Amygdala (tissue), 56 donors: Measurements from ENCODE around the gene AIFM1.
"Not testable (repeated sequence)": the region's sequence is repeated elsewhere in the genome, so short reads cannot be mapped to it uniquely, and the experiment has no call there.

Experiments used
- DNase-seq, 56 donors: peaks; one replicate each; lab custom pipeline; 2025; lab: John Stamatoyannopoulos, UW

The AIFM1 gene

GRCh38 chrX:130120746-130121504 lies 44.7 kb downstream of the AIFM1 start:
- peak in 51 of 56 donors; percentile 0 to 67 (median 24) for DNase-seq

GRCh38 chrX:130120321-130120731 lies 45.3 kb downstream of the AIFM1 start:
- DNase-seq = no peak

- DNase-seq = no peak
These were observed 46.2 kb downstream of the AIFM1 start for GRCh38 chrX:130119312-130119898.

- no peak for DNase-seq
These were observed 47.0 kb downstream of the AIFM1 start for GRCh38 chrX:130118441-130119311.

- DNase-seq = no peak
These were observed 48.5 kb downstream of the AIFM1 start for GRCh38 chrX:130117166-130117565.

- DNase-seq = not testable (repeated sequence)
These were observed 50.3 kb downstream of the AIFM1 start for GRCh38 chrX:130115119-130115885.

GRCh38 chrX:130114141-130114588 lies 51.5 kb downstream of the AIFM1 start:
- DNase-seq = no peak

GRCh38 chrX:130111220-130112154 lies 54.2 kb downstream of the AIFM1 start:
- no peak for DNase-seq

- DNase-seq = peak in 7 of 56 donors; percentile 3 to 29 (median 7)
These were observed 55.0 kb downstream of the AIFM1 start, which contains the start of gene ELF4 for GRCh38 chrX:130110379-130111219. Gene ELF4 (minus strand): TSS chrX:130110497. CDS start chrX:130081330, 29,167 bp downstream.

- DNase-seq = no peak
These were observed 55.9 kb downstream of the AIFM1 start for GRCh38 chrX:130109429-130110378.

- DNase-seq = no peak
These were observed 56.8 kb downstream of the AIFM1 start for GRCh38 chrX:130108647-130109428.

GRCh38 chrX:130106071-130106470 lies 59.6 kb downstream of the AIFM1 start:
- no peak for DNase-seq

- no peak for DNase-seq
These were observed 60.4 kb downstream of the AIFM1 start for GRCh38 chrX:130105244-130105643.

GRCh38 chrX:130103605-130104004 lies 62.0 kb downstream of the AIFM1 start:
- no peak for DNase-seq

GRCh38 chrX:130100180-130100579 lies 65.5 kb downstream of the AIFM1 start:
- no peak for DNase-seq

GRCh38 chrX:130098210-130098552 lies 67.5 kb downstream of the AIFM1 start:
- no peak for DNase-seq
